Measurements from ENCODE around the gene MPHOSPH10.

DNA sequence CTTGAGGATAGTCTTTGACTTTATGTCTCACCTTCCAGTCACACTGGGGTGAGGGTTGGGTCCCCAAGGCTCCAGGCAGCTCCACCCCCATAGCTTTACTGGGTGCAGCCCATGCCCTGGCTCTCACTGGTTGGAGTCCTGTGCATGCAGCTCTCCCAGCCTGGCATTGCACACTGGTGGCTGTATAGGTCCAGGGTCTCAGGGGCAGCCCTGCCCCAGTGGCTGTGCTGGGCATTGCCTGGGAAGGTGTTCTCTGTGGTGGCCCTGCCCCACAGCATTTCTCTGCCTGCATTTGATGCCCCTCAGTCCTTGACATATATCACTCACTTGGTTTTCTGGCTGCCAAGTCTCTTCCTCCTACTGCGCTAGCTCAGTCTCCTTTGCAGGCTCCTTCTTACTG, 21.2 kb downstream of the MPHOSPH10 start:
- TF ChIP-seq, protein P1, sequence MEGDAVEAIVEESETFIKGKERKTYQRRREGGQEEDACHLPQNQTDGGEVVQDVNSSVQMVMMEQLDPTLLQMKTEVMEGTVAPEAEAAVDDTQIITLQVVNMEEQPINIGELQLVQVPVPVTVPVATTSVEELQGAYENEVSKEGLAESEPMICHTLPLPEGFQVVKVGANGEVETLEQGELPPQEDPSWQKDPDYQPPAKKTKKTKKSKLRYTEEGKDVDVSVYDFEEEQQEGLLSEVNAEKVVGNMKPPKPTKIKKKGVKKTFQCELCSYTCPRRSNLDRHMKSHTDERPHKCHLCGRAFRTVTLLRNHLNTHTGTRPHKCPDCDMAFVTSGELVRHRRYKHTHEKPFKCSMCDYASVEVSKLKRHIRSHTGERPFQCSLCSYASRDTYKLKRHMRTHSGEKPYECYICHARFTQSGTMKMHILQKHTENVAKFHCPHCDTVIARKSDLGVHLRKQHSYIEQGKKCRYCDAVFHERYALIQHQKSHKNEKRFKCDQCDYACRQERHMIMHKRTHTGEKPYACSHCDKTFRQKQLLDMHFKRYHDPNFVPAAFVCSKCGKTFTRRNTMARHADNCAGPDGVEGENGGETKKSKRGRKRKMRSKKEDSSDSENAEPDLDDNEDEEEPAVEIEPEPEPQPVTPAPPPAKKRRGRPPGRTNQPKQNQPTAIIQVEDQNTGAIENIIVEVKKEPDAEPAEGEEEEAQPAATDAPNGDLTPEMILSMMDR (IDR thresholded peaks at IDR 0.05): no peak
- TF ChIP-seq POLR2AphosphoS5 (IDR thresholded peaks at IDR 0.05) (no peak), POLR2A (IDR thresholded peaks at IDR 0.05) (no peak), EP300 (IDR thresholded peaks at IDR 0.05) (no peak)
